A549 (cell line): ENCODE results near the gene GDF2. TPM values are rescaled to one million over a fixed set of nuclear protein-coding genes. Genes with fewer than 3 reads are reported as not detected.

ENCODE experiments used
- ATAC-seq, 2 experiments: fragments of 200-7000 bp in 1 of 2; fragments of >200 bp in 1 of 2; cut with Nextera tagmentation in 1 of 2; cut with Tn5 transposase in 1 of 2; 3 replicates each; pipeline versions ENCODE4 v1.8.0 to v1.9.1; 2018 to 2020; ENCODE audit warnings: mild to moderate bottlenecking in 1 of 2, moderate library complexity in 1 of 2
- CTCF ChIA-PET: fragments of 300-600 bp; sonication (Branson Sonifier 250); formaldehyde crosslinking; extraction: SDS; loops from one replicate; lab custom pipeline; 2021; ENCODE audit warnings: antibody characterized with exemption, inconsistent platforms; lab: Yijun Ruan, JAX
- POLR2A ChIA-PET: fragments of 350-600 bp; formaldehyde crosslinking; extraction: SDS; loops from one replicate; lab custom pipeline; 2021; ENCODE audit warnings: antibody characterized with exemption, inconsistent platforms; lab: Yijun Ruan, JAX
- DNase-seq, 2 experiments: peaks; one replicate each; pipeline versions ENCODE4 v3.0.0 to v3.0.0-alpha.2; 2011 to 2016; ENCODE audit warnings: low read depth in 1 of 2, low spot score in 1 of 2
- FAIRE-seq: peaks from 2 replicates; lab custom pipeline; 2011; peaks lifted over from hg19 to GRCh38; lab: Jason Lieb, UNC
- H3K27ac ChIP-seq, 2 experiments: fragments of >200 bp; sonication (Bioruptor Twin); formaldehyde crosslinking; 3 replicates each; pipeline ENCODE4 v1.5.1; 2016 to 2017
- H3K4me1 ChIP-seq: fragments of >200 bp; sonication (Bioruptor Twin); formaldehyde crosslinking; 3 replicates; pipeline ENCODE4 v1.6.1; 2016
- H3K4me2 ChIP-seq: fragments of >200 bp; sonication (Bioruptor Twin); formaldehyde crosslinking; 3 replicates; pipeline ENCODE4 v1.6.1; 2016
- H3K4me3 ChIP-seq: fragments of >200 bp; sonication (Bioruptor Twin); formaldehyde crosslinking; 3 replicates; pipeline ENCODE4 v1.5.1; 2016
- H3K9me3 ChIP-seq: fragments of >200 bp; sonication (Bioruptor Twin); formaldehyde crosslinking; 3 replicates; pipeline ENCODE4 v1.6.1; 2016
- CBX2 ChIP-seq: fragments of 200-600 bp; sonication (generic); IDR thresholded peaks from 2 replicates; pipeline ENCODE4 v1.6.1; 2016; ENCODE audit warnings: low read depth, mild to moderate bottlenecking, borderline replicate concordance
- CBX8 ChIP-seq: fragments of 200-600 bp; sonication (generic); IDR thresholded peaks from 2 replicates; pipeline ENCODE4 v1.6.1; 2016
- CEBPB ChIP-seq, 2 experiments: fragments of >200 bp in 1 of 2; sonication (Bioruptor Twin) in 1 of 2; formaldehyde crosslinking in 1 of 2; IDR thresholded peaks; 2 replicates each; pipeline ENCODE4 v1.6.1; 2012 to 2016
- CHD4 ChIP-seq: fragments of 200-600 bp; sonication (generic); IDR thresholded peaks from 2 replicates; pipeline ENCODE4 v1.6.1; 2016; ENCODE audit warnings: antibody characterized with exemption, mild to moderate bottlenecking, borderline replicate concordance
- EHF ChIP-seq: fragments of 250-450 bp; sonication (Bioruptor Pico); IDR thresholded peaks from 2 replicates; pipeline ENCODE4 v1.5.0; 2020; ENCODE audit warnings: mild to moderate bottlenecking
- FOSB ChIP-seq: fragments of 250-450 bp; sonication (Bioruptor Pico); IDR thresholded peaks from 2 replicates; pipeline ENCODE4 v1.5.0; 2020; ENCODE audit warnings: mild to moderate bottlenecking, moderate library complexity
- FOSL2 ChIP-seq, 2 experiments: fragments of 450-650 bp in 1 of 2; fragments of >200 bp in 1 of 2; sonication (Bioruptor Twin) in 1 of 2; formaldehyde crosslinking; IDR thresholded peaks; 2 replicates each; pipeline versions ENCODE4 v1.5.0 to v1.6.1; 2016 to 2020; ENCODE audit warnings: mild to moderate bottlenecking in 1 of 2, moderate library complexity in 1 of 2
- GATA3 ChIP-seq: IDR thresholded peaks from 2 replicates; pipeline ENCODE4 v1.6.1; 2012; ENCODE audit warnings: borderline replicate concordance
- HDAC2 ChIP-seq: fragments of 200-600 bp; sonication (generic); IDR thresholded peaks from 2 replicates; pipeline ENCODE4 v1.6.1; 2016
- HOXA7 ChIP-seq: fragments of 250-450 bp; sonication (Bioruptor Pico); IDR thresholded peaks from 2 replicates; pipeline ENCODE4 v1.5.0; 2020; ENCODE audit warnings: mild to moderate bottlenecking, moderate library complexity
- HOXB13 ChIP-seq: fragments of 250-450 bp; sonication (Bioruptor Pico); IDR thresholded peaks from 2 replicates; pipeline ENCODE4 v1.5.0; 2020; ENCODE audit warnings: low read depth, mild to moderate bottlenecking, moderate library complexity
- HOXB5 ChIP-seq: fragments of 250-450 bp; sonication (Bioruptor Pico); IDR thresholded peaks from 2 replicates; pipeline ENCODE4 v1.5.0; 2020; ENCODE audit warnings: mild to moderate bottlenecking, moderate library complexity
- JUN ChIP-seq, 2 experiments: fragments of >200 bp; sonication (Bioruptor Twin); formaldehyde crosslinking; IDR thresholded peaks; 2 replicates in 1 of 2; 3 replicates in 1 of 2; pipeline ENCODE4 v1.6.1; 2016 to 2017
- JUNB ChIP-seq: fragments of >200 bp; sonication (Bioruptor Twin); formaldehyde crosslinking; IDR thresholded peaks from 2 replicates; pipeline ENCODE4 v1.6.1; 2016
- NPAS2 ChIP-seq: fragments of 250-450 bp; sonication (Bioruptor Pico); IDR thresholded peaks from 2 replicates; pipeline ENCODE4 v1.8.0; 2022; ENCODE audit warnings: mild to moderate bottlenecking, moderate library complexity, borderline replicate concordance
- NR3C1 ChIP-seq: fragments of >200 bp; sonication (Bioruptor Twin); formaldehyde crosslinking; IDR thresholded peaks from 3 replicates; pipeline ENCODE4 v1.6.1; 2017
- PHF8 ChIP-seq: fragments of 200-600 bp; sonication (generic); IDR thresholded peaks from 2 replicates; pipeline ENCODE4 v1.6.1; 2016; ENCODE audit warnings: low read depth, mild to moderate bottlenecking, antibody characterized with exemption, moderate library complexity, borderline replicate concordance
- POLR2A ChIP-seq: IDR thresholded peaks from 2 replicates; pipeline ENCODE4 v1.6.1; 2012; ENCODE audit warnings: mild to moderate bottlenecking, low read length
- RARB ChIP-seq: fragments of 250-450 bp; sonication (Bioruptor Pico); IDR thresholded peaks from 2 replicates; pipeline ENCODE4 v1.8.0; 2021; ENCODE audit warnings: mild to moderate bottlenecking, moderate library complexity
- RCOR1 ChIP-seq: fragments of 150-350 bp; IDR thresholded peaks from 2 replicates; pipeline ENCODE4 v1.6.1; 2014; ENCODE audit warnings: antibody characterized with exemption, low read length, low read depth
- SREBF2 ChIP-seq: fragments of 450-650 bp; IDR thresholded peaks from 2 replicates; pipeline ENCODE4 v1.6.1; 2014; ENCODE audit warnings: mild to moderate bottlenecking, moderate library complexity
- TFCP2L1 ChIP-seq: fragments of 250-450 bp; sonication (Bioruptor Pico); IDR thresholded peaks from 2 replicates; pipeline ENCODE4 v1.5.0; 2021; ENCODE audit warnings: mild to moderate bottlenecking
- TP53 ChIP-seq: fragments of 250-450 bp; sonication (Bioruptor Pico); IDR thresholded peaks from 2 replicates; pipeline ENCODE4 v1.5.0; 2021; ENCODE audit warnings: mild to moderate bottlenecking, moderate library complexity
- ZC3H11A ChIP-seq: fragments of 450-650 bp; IDR thresholded peaks from 2 replicates; pipeline ENCODE4 v1.6.1; 2014; ENCODE audit warnings: antibody characterized with exemption, mild to moderate bottlenecking
- ZNF302 ChIP-seq: fragments of 250-450 bp; sonication (Bioruptor Pico); IDR thresholded peaks from 2 replicates; pipeline ENCODE4 v1.9.0; 2021; ENCODE audit warnings: inconsistent platforms, mild to moderate bottlenecking, moderate library complexity
- ZSCAN20 ChIP-seq: fragments of 250-450 bp; sonication (Bioruptor Pico); IDR thresholded peaks from 2 replicates; pipeline ENCODE4 v1.8.0; 2022; ENCODE audit warnings: mild to moderate bottlenecking, moderate library complexity
- WGBS: methylation state at CpG from one replicate; pipeline ENCODE4 v1.1.6; 2017; ENCODE audit errors: missing lambda C conversion rate; 5-methylcytosine and 5-hydroxymethylcytosine counted together
- polyA plus RNA-seq, 4 experiments: library from polyadenylated mRNA; depleted of rRNA in 3 of 4; stranded (reverse); fragments of >200 nt; fragmentation: RNase III in 1 of 4; extraction: RNeasy Plus Mini Kit Qiagen cat#74134 plus additional on column Dnase treatment in 1 of 4; gene quantifications; 2 replicates in 3 of 4; 3 replicates in 1 of 4; pipeline ENCODE4 v1.2.3, GENCODE V29; 2011 to 2017
- TF ChIP-seq, protein P1 (sequence below): fragments of >200 bp; sonication (Bioruptor Twin); formaldehyde crosslinking; IDR thresholded peaks from 3 replicates; pipeline ENCODE4 v1.5.1; 2016
- TF ChIP-seq, protein P2 (sequence below): IDR thresholded peaks from 2 replicates; pipeline ENCODE4 v1.6.1; 2012; ENCODE audit warnings: low read depth, borderline replicate concordance
- TF ChIP-seq, protein P3 (sequence below): fragments of 200-600 bp; sonication (generic); IDR thresholded peaks from 2 replicates; pipeline ENCODE4 v1.6.1; 2016; ENCODE audit warnings: antibody characterized with exemption, mild to moderate bottlenecking, moderate library complexity

GDF2 gene
- polyA plus RNA-seq, 2 of the 4 experiments (the other 2 are of a cell fraction): not detected

DNA sequence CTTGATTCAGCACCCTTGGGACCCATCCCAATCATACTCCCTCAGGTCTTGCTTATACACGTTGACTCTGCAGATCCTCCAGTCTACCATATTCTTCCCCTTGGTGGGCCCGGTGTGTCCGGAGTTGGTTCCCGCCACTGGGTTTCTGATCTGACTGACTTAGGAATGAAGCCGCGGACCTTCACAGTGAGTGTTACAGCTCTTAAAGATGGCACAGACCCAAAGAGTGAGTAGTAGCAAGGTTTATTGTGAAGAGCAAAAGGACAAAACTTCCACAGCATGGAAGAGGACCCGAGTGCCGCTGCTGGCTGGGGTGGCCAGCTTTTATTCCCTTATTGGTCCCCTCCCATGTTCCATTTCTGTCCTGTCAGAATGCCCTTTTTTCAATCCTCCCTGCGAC is 28.2 kb upstream of the GDF2 start:
- Histone ChIP-seq H3K4me2 (no peak overlapping the region), H3K9me3 (no peaks in the 10 kb centered on the region), H3K4me3 (no peak overlapping the region), H3K27ac (no peak overlapping the region), H3K4me1 (no peaks in the 10 kb centered on the region)
- no peak for TF ChIP-seq CBX8
- TF ChIP-seq EHF: no peak
- no peak for TF ChIP-seq ZSCAN20 (CRISPR knock-in tag)
- no peak for TF ChIP-seq NPAS2 (CRISPR knock-in tag)
- TF ChIP-seq CEBPB (IDR thresholded peaks at IDR 0.05): no peak
- TF ChIP-seq CHD4: no peak
- FAIRE-seq (no peak), ATAC-seq (no peak), DNase-seq (no peak)
- ChIA-PET POLR2A (no interaction called here), CTCF (interaction anchor here (0.6 to 1.6 kb wide), 2 partner anchors 18 to 1401 kb away, joined by 3 to 5 read pairs; no protein-coding TSS in a partner anchor)
- 64% methylated on average over 9 of the region's 9 CpGs for WGBS

DNA sequence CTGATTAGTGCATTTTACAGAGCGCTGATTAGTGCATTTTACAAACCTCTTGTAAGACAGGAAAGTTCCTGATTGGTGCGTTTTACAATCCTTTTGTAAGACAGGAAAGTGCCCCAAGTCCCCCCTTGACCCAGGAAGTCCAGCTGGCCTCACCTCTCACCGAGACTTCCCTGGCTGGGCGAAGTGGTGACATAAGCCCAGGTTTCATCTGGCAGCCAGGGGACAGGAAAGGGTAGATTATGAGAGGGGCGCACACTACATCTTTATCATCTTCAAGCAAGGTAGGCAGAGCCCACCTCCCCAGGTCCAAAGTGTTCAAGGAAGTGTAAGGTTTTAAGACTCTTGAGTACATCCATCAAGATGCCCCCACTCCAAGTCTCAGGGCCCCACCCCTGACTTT is 27.8 kb upstream of the GDF2 start:
- H3K4me1 ChIP-seq: no peaks in the 10 kb centered on the region
- no peak overlapping the region for H3K4me3 ChIP-seq
- ChIA-PET POLR2A (no interaction called here), CTCF (interaction anchor here (0.6 to 1.6 kb wide), 2 partner anchors 18 to 1401 kb away, joined by 3 to 5 read pairs; no protein-coding TSS in a partner anchor)
- no peak for ATAC-seq
- H3K27ac ChIP-seq: no peak overlapping the region
- no peak overlapping the region for H3K4me2 ChIP-seq
- WGBS: 41% methylated on average over 5 of the region's 5 CpGs
- no peak for FAIRE-seq
- no peak for DNase-seq
- TF ChIP-seq HOXB13 (CRISPR knock-in tag): no peak
- no peak for TF ChIP-seq ZNF302 (CRISPR knock-in tag)
- no peak for TF ChIP-seq TP53
- no peak for TF ChIP-seq FOSL2 (IDR thresholded peaks at IDR 0.05)
- no peak for TF ChIP-seq FOSL2 (CRISPR knock-in tag; IDR thresholded peaks at IDR 0.05)
- TF ChIP-seq RARB (CRISPR knock-in tag): no peak
- TF ChIP-seq, protein P1, sequence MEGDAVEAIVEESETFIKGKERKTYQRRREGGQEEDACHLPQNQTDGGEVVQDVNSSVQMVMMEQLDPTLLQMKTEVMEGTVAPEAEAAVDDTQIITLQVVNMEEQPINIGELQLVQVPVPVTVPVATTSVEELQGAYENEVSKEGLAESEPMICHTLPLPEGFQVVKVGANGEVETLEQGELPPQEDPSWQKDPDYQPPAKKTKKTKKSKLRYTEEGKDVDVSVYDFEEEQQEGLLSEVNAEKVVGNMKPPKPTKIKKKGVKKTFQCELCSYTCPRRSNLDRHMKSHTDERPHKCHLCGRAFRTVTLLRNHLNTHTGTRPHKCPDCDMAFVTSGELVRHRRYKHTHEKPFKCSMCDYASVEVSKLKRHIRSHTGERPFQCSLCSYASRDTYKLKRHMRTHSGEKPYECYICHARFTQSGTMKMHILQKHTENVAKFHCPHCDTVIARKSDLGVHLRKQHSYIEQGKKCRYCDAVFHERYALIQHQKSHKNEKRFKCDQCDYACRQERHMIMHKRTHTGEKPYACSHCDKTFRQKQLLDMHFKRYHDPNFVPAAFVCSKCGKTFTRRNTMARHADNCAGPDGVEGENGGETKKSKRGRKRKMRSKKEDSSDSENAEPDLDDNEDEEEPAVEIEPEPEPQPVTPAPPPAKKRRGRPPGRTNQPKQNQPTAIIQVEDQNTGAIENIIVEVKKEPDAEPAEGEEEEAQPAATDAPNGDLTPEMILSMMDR: no peak
- no peak for TF ChIP-seq POLR2A
- TF ChIP-seq JUN (IDR thresholded peaks at IDR 0.05): no peak
- TF ChIP-seq CBX2: no peak
- no peak for TF ChIP-seq SREBF2
- no peak for TF ChIP-seq RCOR1
- no peak for TF ChIP-seq HDAC2
- no peak for TF ChIP-seq PHF8
- TF ChIP-seq HOXB5: no peak
- no peaks in the 10 kb centered on the region for H3K9me3 ChIP-seq

DNA sequence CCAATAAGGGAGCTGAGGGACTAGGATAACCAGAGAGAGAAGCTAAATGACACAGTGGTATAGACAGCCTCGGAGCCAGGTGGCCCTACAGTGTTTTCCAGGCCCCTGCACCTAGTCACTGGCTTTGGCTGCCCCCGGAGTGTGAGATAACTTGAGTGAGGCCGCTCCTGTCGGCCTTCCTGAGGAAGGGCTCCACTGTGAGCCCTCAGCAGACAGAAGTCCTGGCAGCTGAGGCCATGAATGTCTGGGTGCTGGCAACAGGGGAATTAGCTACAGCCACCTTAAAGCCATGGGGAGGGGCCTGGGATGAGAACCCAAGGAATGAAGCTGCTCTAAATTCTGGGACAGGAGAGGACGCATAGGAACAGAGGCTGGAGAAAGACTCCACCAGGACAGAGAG is 26.8 kb upstream of the GDF2 start:
- Histone ChIP-seq H3K4me2 (no peak overlapping the region), H3K4me3 (no peak overlapping the region), H3K9me3 (no peaks in the 10 kb centered on the region), H3K27ac (no peak overlapping the region), H3K4me1 (no peaks in the 10 kb centered on the region)
- ATAC-seq: no peak
- CTCF ChIA-PET: interaction anchor here (1.6 kb wide), 1 partner anchor 17 kb away, joined by 5 read pairs; no protein-coding TSS in a partner anchor
- 38% methylated on average over 3 of the region's 5 CpGs for WGBS
- POLR2A ChIA-PET: no interaction called here
- DNase-seq: no peak
- FAIRE-seq: no peak
- no peak for TF ChIP-seq HOXB5
- no peak for TF ChIP-seq FOSB
- TF ChIP-seq HOXA7: no peak
- TF ChIP-seq, protein P2, sequence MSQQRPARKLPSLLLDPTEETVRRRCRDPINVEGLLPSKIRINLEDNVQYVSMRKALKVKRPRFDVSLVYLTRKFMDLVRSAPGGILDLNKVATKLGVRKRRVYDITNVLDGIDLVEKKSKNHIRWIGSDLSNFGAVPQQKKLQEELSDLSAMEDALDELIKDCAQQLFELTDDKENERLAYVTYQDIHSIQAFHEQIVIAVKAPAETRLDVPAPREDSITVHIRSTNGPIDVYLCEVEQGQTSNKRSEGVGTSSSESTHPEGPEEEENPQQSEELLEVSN: no peak
- TF ChIP-seq, protein P1: no peak
- no peak for TF ChIP-seq TFCP2L1 (CRISPR knock-in tag)
- TF ChIP-seq, protein P3, sequence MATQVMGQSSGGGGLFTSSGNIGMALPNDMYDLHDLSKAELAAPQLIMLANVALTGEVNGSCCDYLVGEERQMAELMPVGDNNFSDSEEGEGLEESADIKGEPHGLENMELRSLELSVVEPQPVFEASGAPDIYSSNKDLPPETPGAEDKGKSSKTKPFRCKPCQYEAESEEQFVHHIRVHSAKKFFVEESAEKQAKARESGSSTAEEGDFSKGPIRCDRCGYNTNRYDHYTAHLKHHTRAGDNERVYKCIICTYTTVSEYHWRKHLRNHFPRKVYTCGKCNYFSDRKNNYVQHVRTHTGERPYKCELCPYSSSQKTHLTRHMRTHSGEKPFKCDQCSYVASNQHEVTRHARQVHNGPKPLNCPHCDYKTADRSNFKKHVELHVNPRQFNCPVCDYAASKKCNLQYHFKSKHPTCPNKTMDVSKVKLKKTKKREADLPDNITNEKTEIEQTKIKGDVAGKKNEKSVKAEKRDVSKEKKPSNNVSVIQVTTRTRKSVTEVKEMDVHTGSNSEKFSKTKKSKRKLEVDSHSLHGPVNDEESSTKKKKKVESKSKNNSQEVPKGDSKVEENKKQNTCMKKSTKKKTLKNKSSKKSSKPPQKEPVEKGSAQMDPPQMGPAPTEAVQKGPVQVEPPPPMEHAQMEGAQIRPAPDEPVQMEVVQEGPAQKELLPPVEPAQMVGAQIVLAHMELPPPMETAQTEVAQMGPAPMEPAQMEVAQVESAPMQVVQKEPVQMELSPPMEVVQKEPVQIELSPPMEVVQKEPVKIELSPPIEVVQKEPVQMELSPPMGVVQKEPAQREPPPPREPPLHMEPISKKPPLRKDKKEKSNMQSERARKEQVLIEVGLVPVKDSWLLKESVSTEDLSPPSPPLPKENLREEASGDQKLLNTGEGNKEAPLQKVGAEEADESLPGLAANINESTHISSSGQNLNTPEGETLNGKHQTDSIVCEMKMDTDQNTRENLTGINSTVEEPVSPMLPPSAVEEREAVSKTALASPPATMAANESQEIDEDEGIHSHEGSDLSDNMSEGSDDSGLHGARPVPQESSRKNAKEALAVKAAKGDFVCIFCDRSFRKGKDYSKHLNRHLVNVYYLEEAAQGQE: no peak
- TF ChIP-seq JUNB: no peak
- TF ChIP-seq POLR2A: no peak
- TF ChIP-seq SREBF2: no peak
- TF ChIP-seq CBX8: no peak
- TF ChIP-seq GATA3: no peak
- TF ChIP-seq ZC3H11A: no peak
- TF ChIP-seq NR3C1: no peak
